Neuronal stem cell (in vitro differentiated cells): ENCODE results near the gene OR10G4. TPM values are rescaled to one million over a fixed set of nuclear protein-coding genes. Genes with fewer than 3 reads are reported as not detected.

Source experiments
- DNase-seq: peaks from one replicate; pipeline ENCODE4 v3.0.0-alpha.2; 2013; ENCODE audit warnings: low spot score
- H2AFZ ChIP-seq: one replicate; pipeline ENCODE4 v1.6.1; 2013; ENCODE audit warnings: mild to moderate bottlenecking, low read length, inconsistent platforms
- H2AK5ac ChIP-seq: 2 replicates; pipeline ENCODE4 v1.6.1; 2013; ENCODE audit warnings: low read depth, mild to moderate bottlenecking, inconsistent platforms, low read length, moderate library complexity, mixed read lengths
- H2BK120ac ChIP-seq: 2 replicates; pipeline ENCODE4 v1.6.1; 2013; ENCODE audit warnings: low read depth, mild to moderate bottlenecking, inconsistent platforms, low read length, moderate library complexity, mixed read lengths
- H2BK12ac ChIP-seq: one replicate; pipeline ENCODE4 v1.6.1; 2013; ENCODE audit warnings: low read length, inconsistent platforms
- H2BK15ac ChIP-seq: 2 replicates; pipeline ENCODE4 v1.6.1; 2013; ENCODE audit warnings: mild to moderate bottlenecking, low read length, inconsistent platforms, mixed read lengths
- H2BK5ac ChIP-seq: one replicate; pipeline ENCODE4 v1.6.1; 2013; ENCODE audit warnings: inconsistent platforms, mild to moderate bottlenecking, low read length, moderate library complexity
- H3K14ac ChIP-seq: one replicate; pipeline ENCODE4 v1.6.1; 2013; ENCODE audit warnings: low read length, inconsistent platforms
- H3K18ac ChIP-seq: 2 replicates; pipeline ENCODE4 v1.6.1; 2013; ENCODE audit warnings: low read length, inconsistent platforms
- H3K23ac ChIP-seq: 2 replicates; pipeline ENCODE4 v1.6.1; 2013; ENCODE audit warnings: low read depth, mild to moderate bottlenecking, mixed read lengths, low read length, inconsistent platforms; ENCODE audit not compliant: poor library complexity
- H3K27ac ChIP-seq: replicated peaks from 3 replicates; pipeline ENCODE4 v1.5.1; 2013; ENCODE audit warnings: low read length, inconsistent platforms
- H3K27me3 ChIP-seq, 3 experiments: 2 replicates each; pipeline ENCODE4 v1.6.1; 2013; ENCODE audit warnings: low read length in 3 of 3, mild to moderate bottlenecking in 2 of 3, inconsistent platforms in 1 of 3, low read depth in 1 of 3, mixed read lengths in 1 of 3, moderate library complexity in 1 of 3; ENCODE audit not compliant: control insufficient read depth in 3 of 3, insufficient read depth in 3 of 3
- H3K36me3 ChIP-seq, 2 donors: replicated peaks in 1 of 2; 2 replicates each; pipeline ENCODE4 v1.6.1; 2013; ENCODE audit warnings: low read length in 2 of 2; ENCODE audit not compliant: control insufficient read depth in 2 of 2, insufficient read depth in 2 of 2
- H3K4ac ChIP-seq: 2 replicates; pipeline ENCODE4 v1.6.1; 2013; ENCODE audit warnings: inconsistent platforms, mild to moderate bottlenecking, low read length, moderate library complexity
- H3K4me1 ChIP-seq, 2 donors: 1 replicate in 1 of 2; 2 replicates in 1 of 2; pipeline ENCODE4 v1.6.1; 2013; ENCODE audit warnings: low read length in 2 of 2, low read depth in 1 of 2; ENCODE audit not compliant: control insufficient read depth in 2 of 2, insufficient read depth in 1 of 2
- H3K4me2 ChIP-seq: one replicate; pipeline ENCODE4 v1.6.1; 2013; ENCODE audit warnings: mild to moderate bottlenecking, low read length, inconsistent platforms; ENCODE audit not compliant: insufficient read depth, poor library complexity, severe bottlenecking
- H3K4me3 ChIP-seq, 2 donors: 2 replicates each; pipeline ENCODE4 v1.5.1; 2013; ENCODE audit warnings: low read length in 2 of 2, mild to moderate bottlenecking in 2 of 2, inconsistent platforms in 1 of 2, moderate library complexity in 1 of 2
- H3K79me1 ChIP-seq: one replicate; pipeline ENCODE4 v1.6.1; 2013; ENCODE audit warnings: low read depth, mild to moderate bottlenecking, inconsistent platforms, low read length, moderate library complexity
- H3K9ac ChIP-seq: one replicate; pipeline ENCODE4 v1.6.1; 2013; ENCODE audit warnings: mild to moderate bottlenecking, low read depth, low read length, inconsistent platforms; ENCODE audit not compliant: poor library complexity
- H3K9me3 ChIP-seq, 2 donors: replicated peaks in 1 of 2; 2 replicates each; pipeline versions ENCODE3 to v1.6.1; 2013; ENCODE audit warnings: low read length in 2 of 2, mild to moderate bottlenecking in 2 of 2, inconsistent platforms in 1 of 2, low read depth in 1 of 2, mixed read lengths in 1 of 2, moderate library complexity in 1 of 2; ENCODE audit not compliant: control insufficient read depth in 2 of 2, insufficient read depth in 1 of 2
- H4K8ac ChIP-seq: one replicate; pipeline ENCODE4 v1.6.1; 2013; ENCODE audit warnings: low read depth, mild to moderate bottlenecking, inconsistent platforms, low read length, moderate library complexity
- H4K91ac ChIP-seq: one replicate; pipeline ENCODE4 v1.6.1; 2013; ENCODE audit warnings: low read length, low read depth, mild to moderate bottlenecking, inconsistent platforms; ENCODE audit not compliant: poor library complexity
- WGBS, 2 donors: extraction: QIAGEN DNeasy Blood & Tissue Kit; methylation state at CpG; one replicate each; pipeline ENCODE4 v1.1.7; 2013; ENCODE audit warnings: missing lambda C conversion rate in 2 of 2, mixed read lengths in 1 of 2; ENCODE audit not compliant: insufficient read length in 2 of 2, insufficient replicate concordance in 1 of 2; ENCODE audit errors: extremely low coverage in 2 of 2; 5-methylcytosine and 5-hydroxymethylcytosine counted together
- polyA plus RNA-seq, 2 experiments: library from polyadenylated mRNA; stranded (reverse); fragments of 200-250 nt; gene quantifications; one replicate each; pipeline ENCODE4 v1.2.3, GENCODE V29; 2013

OR10G4 gene
- polyA plus RNA-seq (2013, experiment 1 of 2) = not detected
- not detected for polyA plus RNA-seq (2013, experiment 2 of 2)

- Histone ChIP-seq H2BK15ac (no peak within 1 kb of the TSS), H3K18ac (no peak within 1 kb of the TSS), H2BK12ac (no peak within 1 kb of the TSS), H3K27me3 (no peaks in the 10 kb centered on the region), H3K4me2 (no peak within 1 kb of the TSS), H3K79me1 (no peaks in the 10 kb centered on the region), H3K9ac (no peak within 1 kb of the TSS), H3K36me3 (no peaks in the 10 kb centered on the region), H2AFZ (no peak within 1 kb of the TSS), H3K23ac (no peak within 1 kb of the TSS), H3K14ac (no peak within 1 kb of the TSS), H3K4me1 (no peaks in the 10 kb centered on the region), H4K8ac (no peak within 1 kb of the TSS), H3K4ac (no peak within 1 kb of the TSS), H3K27ac (no peak within 1 kb of the TSS), H4K91ac (no peak within 1 kb of the TSS), H3K4me3 (no peak within 1 kb of the TSS), H2BK5ac (no peak within 1 kb of the TSS), H2AK5ac (no peak within 1 kb of the TSS), H3K9me3 (no peaks in the 10 kb centered on the region), H2BK120ac (no peak within 1 kb of the TSS)
- DNase-seq = no peak
- WGBS, 2 donors = no CpG with 5 or more reads among the region's 2 CpGs
These were observed at the start of gene OR10G4 for GRCh38 chr11:124012697-124013096. TSS of gene OR10G4 (plus strand) at chr11:124012997. CDS start at chr11:124015575, 2,578 bp downstream.

GRCh38 chr11:123973816-123974215, 39.0 kb upstream of the OR10G4 start:
- no peaks in the 10 kb centered on the region for H3K36me3 ChIP-seq
- no peak overlapping the region for H2AK5ac ChIP-seq
- H3K4me1 ChIP-seq = peaks cover 0 to 5% of the 10 kb centered on the region in 2 donors
- no peak overlapping the region for H3K27ac ChIP-seq
- H3K18ac ChIP-seq = no peak overlapping the region
- no peak overlapping the region for H3K23ac ChIP-seq
- no peak overlapping the region for H3K4ac ChIP-seq
- no peaks in the 10 kb centered on the region for H3K79me1 ChIP-seq
- no peak overlapping the region for H2AFZ ChIP-seq
- no peak overlapping the region for H2BK120ac ChIP-seq
- no peak overlapping the region for H2BK12ac ChIP-seq
- H3K27me3 ChIP-seq = no peaks in the 10 kb centered on the region
- no peaks in the 10 kb centered on the region for H3K9me3 ChIP-seq
- WGBS, 2 donors = no CpG with 5 or more reads among the region's 1 CpG
- H3K14ac ChIP-seq = no peak overlapping the region
- H3K4me3 ChIP-seq = no peak overlapping the region
- no peak overlapping the region for H4K91ac ChIP-seq
- no peak overlapping the region for H3K9ac ChIP-seq
- H4K8ac ChIP-seq = no peak overlapping the region
- DNase-seq = no peak
- H3K4me2 ChIP-seq = no peak overlapping the region
- H2BK5ac ChIP-seq = no peak overlapping the region
- H2BK15ac ChIP-seq = no peak overlapping the region

- Histone ChIP-seq H2BK5ac (no peak overlapping the region), H3K27ac (no peak overlapping the region), H3K9ac (peak overlapping the region; percentile 66), H3K4me3 (peak overlapping the region in 1 of 2 donors; percentile 5), H3K4me2 (no peak overlapping the region), H3K4me1 (peaks cover 0 to 5% of the 10 kb centered on the region in 2 donors), H3K14ac (peak overlapping the region; percentile 87), H4K8ac (no peak overlapping the region), H2AK5ac (peak overlapping the region; percentile 58), H3K23ac (peak overlapping the region; percentile 58), H3K9me3 (no peaks in the 10 kb centered on the region), H2BK120ac (no peak overlapping the region), H3K36me3 (no peaks in the 10 kb centered on the region), H4K91ac (no peak overlapping the region), H2BK12ac (peak overlapping the region; percentile 67), H2BK15ac (peak overlapping the region; percentile 97), H3K4ac (peak overlapping the region; percentile 1), H2AFZ (no peak overlapping the region), H3K18ac (peak overlapping the region; percentile 90), H3K79me1 (no peaks in the 10 kb centered on the region), H3K27me3 (no peaks in the 10 kb centered on the region)
- no peak for DNase-seq
- no CpG with 5 or more reads among the region's 18 CpGs for WGBS, 2 donors
These were observed 35.8 kb upstream of the OR10G4 start for GRCh38 chr11:123976770-123977560.

- DNase-seq = no peak
- peaks cover 0 to 5% of the 10 kb centered on the region in 2 donors for H3K4me1 ChIP-seq
These were observed 35.0 kb upstream of the OR10G4 start, which contains the start of gene OR10S1 for GRCh38 chr11:123977731-123978347. TSS of gene OR10S1 (minus strand) at chr11:123977781. CDS start at chr11:123977664, 117 bp downstream.

More at GRCh38 chr11:123977731-123978347, 35.0 kb upstream of the OR10G4 start, which contains the start of gene OR10S1:
- Histone ChIP-seq H4K8ac (no peak within 1 kb of the TSS), H3K27me3 (no peaks in the 10 kb centered on the region), H3K4ac (peak within 1 kb of the TSS; percentile 1), H3K9me3 (no peaks in the 10 kb centered on the region), H4K91ac (no peak within 1 kb of the TSS), H3K79me1 (no peaks in the 10 kb centered on the region), H3K4me3 (peak within 1 kb of the TSS in 1 of 2 donors; percentile 5), H3K27ac (no peak within 1 kb of the TSS), H2BK12ac (peak within 1 kb of the TSS; percentile 67), H2BK15ac (peak within 1 kb of the TSS; percentile 97), H2BK120ac (no peak within 1 kb of the TSS), H3K9ac (peak within 1 kb of the TSS; percentile 66), H3K18ac (peak within 1 kb of the TSS; percentile 90), H3K23ac (peak within 1 kb of the TSS; percentile 58), H2BK5ac (no peak within 1 kb of the TSS), H3K4me2 (no peak within 1 kb of the TSS), H3K14ac (peak within 1 kb of the TSS; percentile 87), H2AFZ (no peak within 1 kb of the TSS), H3K36me3 (no peaks in the 10 kb centered on the region), H2AK5ac (peak within 1 kb of the TSS; percentile 58)
